ENCODE data around the gene CEP126.
"Not testable (repeated sequence)": the region's sequence is repeated elsewhere in the genome, so short reads cannot be mapped to it uniquely, and the experiment has no call there.

The CEP126 gene

GRCh38 chr11:101929294-101929915, 14.6 kb downstream of the CEP126 start:
- DNase-seq = no peak

GRCh38 chr11:101931692-101932091, 16.9 kb downstream of the CEP126 start:
- DNase-seq = no peak

- DNase-seq = no peak
Measured at GRCh38 chr11:101940901-101941520, 26.2 kb downstream of the CEP126 start.

- DNase-seq = no peak
Measured at GRCh38 chr11:101944923-101945322, 30.1 kb downstream of the CEP126 start.

GRCh38 chr11:101945448-101945847, 30.6 kb downstream of the CEP126 start:
- DNase-seq = no peak

- DNase-seq = no peak
Measured at GRCh38 chr11:101949680-101950220, 34.9 kb downstream of the CEP126 start.

- no peak for DNase-seq
Measured at GRCh38 chr11:101955278-101955677, 40.5 kb downstream of the CEP126 start.

GRCh38 chr11:101955701-101956100, 40.9 kb downstream of the CEP126 start:
- no peak for DNase-seq

- DNase-seq = no peak
Measured at GRCh38 chr11:101960231-101960630, 45.4 kb downstream of the CEP126 start.

GRCh38 chr11:101964200-101964599, 49.4 kb downstream of the CEP126 start:
- DNase-seq = not testable (repeated sequence)

- no peak for DNase-seq
Measured at GRCh38 chr11:101974255-101974654, 59.4 kb downstream of the CEP126 start.

- no peak for DNase-seq
Measured at GRCh38 chr11:101974771-101975170, 60.0 kb downstream of the CEP126 start.

- no peak for DNase-seq
Measured at GRCh38 chr11:101975734-101976133, 60.9 kb downstream of the CEP126 start.

- DNase-seq = no peak
Measured at GRCh38 chr11:101987370-101987769, 72.6 kb downstream of the CEP126 start.

GRCh38 chr11:101993172-101993571, 78.4 kb downstream of the CEP126 start:
- DNase-seq = no peak

GRCh38 chr11:101994052-101994469, 79.3 kb downstream of the CEP126 start:
- DNase-seq = not testable (repeated sequence)

- DNase-seq = no peak
Measured at GRCh38 chr11:101996111-101996510, 81.3 kb downstream of the CEP126 start.

GRCh38 chr11:102001657-102002338, 87.0 kb downstream of the CEP126 start:
- no peak for DNase-seq

- no peak for DNase-seq
Measured at GRCh38 chr11:102004220-102004619, 89.4 kb downstream of the CEP126 start.

- DNase-seq = no peak
Measured at GRCh38 chr11:102005306-102005705, 90.5 kb downstream of the CEP126 start.

GRCh38 chr11:102006835-102007566, 92.2 kb downstream of the CEP126 start:
- no peak for DNase-seq

GRCh38 chr11:102007567-102008437, 93.0 kb downstream of the CEP126 start:
- DNase-seq = no peak
